Activated CD4-positive, alpha-beta T cell treated with anti-CD3 and anti-CD28 coated beads, Interleukin-2, amount 10 ng/mL, durations not matched to agents 7 days and 5 days (primary cell): Measurements from ENCODE around the gene PITPNC1. TPM values are rescaled to one million over a fixed set of nuclear protein-coding genes. Genes with fewer than 3 reads are reported as not detected.

Experiments
- CTCF ChIA-PET: fragments of 350-600 bp; sonication (Branson Sonifier 250); formaldehyde crosslinking; loops from one replicate; lab custom pipeline; 2021; ENCODE audit warnings: antibody characterized with exemption; lab: Charles Lee
- POLR2A ChIA-PET: fragments of 350-600 bp; sonication (Branson Sonifier 250); formaldehyde crosslinking; loops from one replicate; lab custom pipeline; 2021; ENCODE audit warnings: antibody characterized with exemption; lab: Charles Lee
- DNase-seq: peaks from one replicate; pipeline ENCODE4 v3.0.0-alpha.2; 2020
- H3K27ac Mint-ChIP-seq: one replicate; pipeline ENCODE4 v1.8.0; 2021; ENCODE audit warnings: mild to moderate bottlenecking, moderate library complexity, mixed read lengths
- H3K27me3 Mint-ChIP-seq: one replicate; pipeline ENCODE4 v1.8.0; 2021; ENCODE audit warnings: mixed read lengths
- H3K36me3 Mint-ChIP-seq: one replicate; pipeline ENCODE4 v1.8.0; 2021; ENCODE audit warnings: low read depth, mixed read lengths
- H3K4me1 Mint-ChIP-seq: one replicate; pipeline ENCODE4 v1.8.0; 2021; ENCODE audit warnings: mixed read lengths
- H3K4me3 Mint-ChIP-seq: one replicate; pipeline ENCODE4 v1.8.0; 2021; ENCODE audit warnings: mild to moderate bottlenecking, moderate library complexity, mixed read lengths
- H3K9me3 Mint-ChIP-seq: one replicate; pipeline ENCODE4 v1.8.0; 2021; ENCODE audit warnings: mixed read lengths
- total RNA-seq, 2 experiments: library from RNA; stranded (reverse); gene quantifications; one replicate each; pipeline ENCODE4 v1.2.3, GENCODE V29; 2021

Gene PITPNC1
- total RNA-seq, 2 experiments from 2014 or later, result 57.0 to 67.1 TPM

- H3K4me3 Mint-ChIP-seq, result no peak overlapping the region
- peaks cover 6% of the 10 kb centered on the region for H3K36me3 Mint-ChIP-seq
- peak overlapping the region; percentile 43 for H3K27ac Mint-ChIP-seq
- ChIA-PET CTCF (interaction anchor here (0.8 kb wide), 1 partner anchor 73 kb away, joined by 3 read pairs; no protein-coding TSS in a partner anchor), POLR2A (no interaction called here)
- H3K27me3 Mint-ChIP-seq, result no peaks in the 10 kb centered on the region
- DNase-seq, result no peak
- no peaks in the 10 kb centered on the region for H3K4me1 Mint-ChIP-seq
- no peaks in the 10 kb centered on the region for H3K9me3 Mint-ChIP-seq
Measured at GRCh38 chr17:67563692-67564228, 186.7 kb downstream of the PITPNC1 start.

- no peak for DNase-seq
- Mint-ChIP-seq H3K4me1 (no peaks in the 10 kb centered on the region), H3K36me3 (peaks cover 5% of the 10 kb centered on the region), H3K27ac (no peak overlapping the region), H3K4me3 (no peak overlapping the region), H3K9me3 (no peaks in the 10 kb centered on the region), H3K27me3 (no peaks in the 10 kb centered on the region)
- CTCF ChIA-PET, result no interaction called here
- POLR2A ChIA-PET, result no interaction called here
Measured at GRCh38 chr17:67565068-67565467, 188.0 kb downstream of the PITPNC1 start.

GRCh38 chr17:67566656-67567055, 189.6 kb downstream of the PITPNC1 start:
- H3K9me3 Mint-ChIP-seq, result no peaks in the 10 kb centered on the region
- peaks cover 3% of the 10 kb centered on the region for H3K36me3 Mint-ChIP-seq
- no peaks in the 10 kb centered on the region for H3K4me1 Mint-ChIP-seq
- H3K27ac Mint-ChIP-seq, result no peak overlapping the region
- ChIA-PET CTCF (no interaction called here), POLR2A (no interaction called here)
- no peaks in the 10 kb centered on the region for H3K27me3 Mint-ChIP-seq
- H3K4me3 Mint-ChIP-seq, result no peak overlapping the region
- no peak for DNase-seq

- Mint-ChIP-seq H3K9me3 (no peaks in the 10 kb centered on the region), H3K27me3 (no peaks in the 10 kb centered on the region), H3K36me3 (peaks cover 5% of the 10 kb centered on the region), H3K4me3 (no peak overlapping the region), H3K27ac (no peak overlapping the region), H3K4me1 (peaks cover 2% of the 10 kb centered on the region)
- ChIA-PET CTCF (interaction anchor here (1.4 kb wide), 1 partner anchor 19 kb away, joined by 3 read pairs; no protein-coding TSS in a partner anchor), POLR2A (no interaction called here)
- no peak for DNase-seq
Measured at GRCh38 chr17:67569015-67569451, 192.0 kb downstream of the PITPNC1 start.

GRCh38 chr17:67569873-67570272, 192.8 kb downstream of the PITPNC1 start:
- Mint-ChIP-seq H3K27ac (no peak overlapping the region), H3K4me1 (peaks cover 2% of the 10 kb centered on the region), H3K4me3 (no peak overlapping the region), H3K9me3 (no peaks in the 10 kb centered on the region), H3K27me3 (no peaks in the 10 kb centered on the region), H3K36me3 (peaks cover 5% of the 10 kb centered on the region)
- CTCF ChIA-PET, result interaction anchor here (0.6 to 1.4 kb wide), 2 partner anchors 18 to 20 kb away, joined by 3 read pairs; no protein-coding TSS in a partner anchor
- POLR2A ChIA-PET, result no interaction called here
- no peak for DNase-seq

GRCh38 chr17:67570797-67571196, 193.7 kb downstream of the PITPNC1 start:
- H3K4me1 Mint-ChIP-seq, result peaks cover 2% of the 10 kb centered on the region
- ChIA-PET POLR2A (no interaction called here), CTCF (interaction anchor here (0.6 to 1.3 kb wide), 3 partner anchors 19 to 1137 kb away, joined by 3 read pairs; partner anchors contain the start of gene PSMD12)
- no peak overlapping the region for H3K27ac Mint-ChIP-seq
- H3K27me3 Mint-ChIP-seq, result no peaks in the 10 kb centered on the region
- H3K36me3 Mint-ChIP-seq, result peaks cover 5% of the 10 kb centered on the region
- no peaks in the 10 kb centered on the region for H3K9me3 Mint-ChIP-seq
- H3K4me3 Mint-ChIP-seq, result no peak overlapping the region
- DNase-seq, result no peak

- Mint-ChIP-seq H3K27me3 (no peaks in the 10 kb centered on the region), H3K27ac (no peak overlapping the region), H3K9me3 (no peaks in the 10 kb centered on the region), H3K4me3 (no peak overlapping the region), H3K4me1 (peaks cover 2% of the 10 kb centered on the region), H3K36me3 (peaks cover 5% of the 10 kb centered on the region)
- no peak for DNase-seq
- ChIA-PET CTCF (interaction anchor here (0.5 to 1.3 kb wide), 2 partner anchors 19 to 205 kb away, joined by 3 read pairs; partner anchors contain the start of gene PSMD12), POLR2A (no interaction called here)
Measured at GRCh38 chr17:67571478-67571877, 194.4 kb downstream of the PITPNC1 start.

- Mint-ChIP-seq H3K27me3 (no peaks in the 10 kb centered on the region), H3K27ac (no peak overlapping the region), H3K4me1 (peaks cover 2% of the 10 kb centered on the region), H3K9me3 (no peaks in the 10 kb centered on the region), H3K36me3 (peaks cover 9% of the 10 kb centered on the region), H3K4me3 (no peak overlapping the region)
- POLR2A ChIA-PET, result no interaction called here
- no peak for DNase-seq
- CTCF ChIA-PET, result interaction anchor here (1.3 kb wide), 1 partner anchor 16 kb away, joined by 4 read pairs; no protein-coding TSS in a partner anchor
Measured at GRCh38 chr17:67573987-67574657, 197.0 kb downstream of the PITPNC1 start.

GRCh38 chr17:67574658-67575293, 197.7 kb downstream of the PITPNC1 start:
- H3K9me3 Mint-ChIP-seq, result no peaks in the 10 kb centered on the region
- ChIA-PET CTCF (interaction anchor here (1.3 kb wide), 1 partner anchor 17 kb away, joined by 4 read pairs; no protein-coding TSS in a partner anchor), POLR2A (no interaction called here)
- peaks cover 2% of the 10 kb centered on the region for H3K4me1 Mint-ChIP-seq
- H3K4me3 Mint-ChIP-seq, result no peak overlapping the region
- peaks cover 9% of the 10 kb centered on the region for H3K36me3 Mint-ChIP-seq
- no peak overlapping the region for H3K27ac Mint-ChIP-seq
- DNase-seq, result no peak
- no peaks in the 10 kb centered on the region for H3K27me3 Mint-ChIP-seq

- Mint-ChIP-seq H3K4me1 (peaks cover 2% of the 10 kb centered on the region), H3K27ac (no peak overlapping the region), H3K4me3 (no peak overlapping the region), H3K27me3 (no peaks in the 10 kb centered on the region), H3K36me3 (peaks cover 11% of the 10 kb centered on the region), H3K9me3 (no peaks in the 10 kb centered on the region)
- POLR2A ChIA-PET, result no interaction called here
- CTCF ChIA-PET, result interaction anchor here (1.3 kb wide), 1 partner anchor 17 kb away, joined by 4 read pairs; no protein-coding TSS in a partner anchor
- DNase-seq, result no peak
Measured at GRCh38 chr17:67575325-67575724, 198.2 kb downstream of the PITPNC1 start.

- Mint-ChIP-seq H3K4me3 (no peak overlapping the region), H3K4me1 (peaks cover 2% of the 10 kb centered on the region), H3K27ac (no peak overlapping the region), H3K9me3 (no peaks in the 10 kb centered on the region), H3K27me3 (no peaks in the 10 kb centered on the region), H3K36me3 (peaks cover 17% of the 10 kb centered on the region)
- ChIA-PET CTCF (no interaction called here), POLR2A (no interaction called here)
- no peak for DNase-seq
Measured at GRCh38 chr17:67576471-67577115, 199.5 kb downstream of the PITPNC1 start.

- Mint-ChIP-seq H3K4me1 (peaks cover 1% of the 10 kb centered on the region), H3K27ac (no peak overlapping the region), H3K9me3 (no peaks in the 10 kb centered on the region), H3K36me3 (peaks cover 21% of the 10 kb centered on the region), H3K4me3 (no peak overlapping the region), H3K27me3 (no peaks in the 10 kb centered on the region)
- DNase-seq, result no peak
- POLR2A ChIA-PET, result no interaction called here
- CTCF ChIA-PET, result interaction anchor here (0.6 to 0.9 kb wide), 3 partner anchors 14 to 53 kb away, joined by 3 read pairs; no protein-coding TSS in a partner anchor
Measured at GRCh38 chr17:67577429-67578141, 200.5 kb downstream of the PITPNC1 start.
